Liver (tissue), 9 donors: ENCODE results near the gene PDE12. TPM values are rescaled to one million over a fixed set of nuclear protein-coding genes. Genes with fewer than 3 reads are reported as not detected.

Source experiments
- DNase-seq: peaks from one replicate; pipeline ENCODE4 v3.0.0-alpha.2; 2017; ENCODE audit warnings: low spot score
- H3K27ac ChIP-seq, 2 donors: one replicate each; pipeline ENCODE4 v1.7.0; 2013; ENCODE audit warnings: inconsistent platforms in 2 of 2, low read length in 2 of 2, control low read depth in 1 of 2, low read depth in 1 of 2, mild to moderate bottlenecking in 1 of 2
- H3K27me3 ChIP-seq, 4 donors: one replicate each; pipeline versions ENCODE4 v1.6.1 to v1.7.0; 2013; ENCODE audit warnings: low read length in 3 of 4, inconsistent platforms in 1 of 4, mild to moderate bottlenecking in 1 of 4, moderate library complexity in 1 of 4; ENCODE audit not compliant: control insufficient read depth in 4 of 4, insufficient read depth in 4 of 4
- H3K36me3 ChIP-seq, 4 donors: one replicate each; pipeline versions ENCODE4 v1.6.1 to v1.7.0; 2013; ENCODE audit warnings: low read length in 3 of 4, mild to moderate bottlenecking in 3 of 4, low read depth in 1 of 4, moderate library complexity in 1 of 4; ENCODE audit not compliant: control insufficient read depth in 4 of 4, insufficient read depth in 3 of 4
- H3K4me1 ChIP-seq, 4 donors: one replicate each; pipeline versions ENCODE4 v1.6.1 to v1.7.0; 2013; ENCODE audit warnings: low read length in 3 of 4, mild to moderate bottlenecking in 3 of 4, moderate library complexity in 1 of 4; ENCODE audit not compliant: control insufficient read depth in 4 of 4, insufficient read depth in 4 of 4
- H3K4me3 ChIP-seq, 3 donors: one replicate each; pipeline versions ENCODE4 v1.6.1 to v1.7.0; 2013; ENCODE audit warnings: low read length in 3 of 3, control low read depth in 1 of 3, low read depth in 1 of 3, mild to moderate bottlenecking in 1 of 3
- H3K9ac ChIP-seq, 2 donors: one replicate each; pipeline ENCODE4 v1.7.0; 2013; ENCODE audit warnings: low read length in 2 of 2, mild to moderate bottlenecking in 2 of 2, moderate library complexity in 2 of 2, control low read depth in 1 of 2, low read depth in 1 of 2
- H3K9me3 ChIP-seq, 4 donors: one replicate each; pipeline versions ENCODE4 v1.6.1 to v1.7.0; 2013; ENCODE audit warnings: low read length in 3 of 4; ENCODE audit not compliant: control insufficient read depth in 4 of 4
- ATF3 ChIP-seq: IDR thresholded peaks from 2 replicates; pipeline ENCODE4 v1.6.1; 2016; ENCODE audit warnings: antibody characterized with exemption
- FOXA1 ChIP-seq: IDR thresholded peaks from 2 replicates; pipeline ENCODE4 v1.6.1; 2016; ENCODE audit warnings: antibody characterized with exemption
- GABPA ChIP-seq, 2 donors: IDR thresholded peaks in 1 of 2; conservative IDR thresholded peaks in 1 of 2; 2 replicates each; pipeline ENCODE4 v1.6.1; 2016; ENCODE audit warnings: antibody characterized with exemption in 2 of 2, mild to moderate bottlenecking in 1 of 2, moderate library complexity in 1 of 2
- HNF4A ChIP-seq, 2 donors: conservative IDR thresholded peaks; 2 replicates each; pipeline ENCODE4 v1.6.1; 2016; ENCODE audit warnings: antibody characterized with exemption in 2 of 2, mild to moderate bottlenecking in 2 of 2
- MAX ChIP-seq: IDR thresholded peaks from 2 replicates; pipeline ENCODE4 v1.6.1; 2016; ENCODE audit warnings: antibody characterized with exemption
- NR2F2 ChIP-seq: IDR thresholded peaks from 2 replicates; pipeline ENCODE4 v1.6.1; 2016; ENCODE audit warnings: antibody characterized with exemption
- REST ChIP-seq: IDR thresholded peaks from 2 replicates; pipeline ENCODE4 v1.6.1; 2016; ENCODE audit warnings: antibody characterized with exemption, mild to moderate bottlenecking
- RXRA ChIP-seq, 2 donors: IDR thresholded peaks; 2 replicates each; pipeline ENCODE4 v1.6.1; 2017 to 2018; ENCODE audit warnings: antibody characterized with exemption in 2 of 2, mild to moderate bottlenecking in 1 of 2
- SP1 ChIP-seq: IDR thresholded peaks from 2 replicates; pipeline ENCODE4 v1.6.1; 2018; ENCODE audit warnings: antibody characterized with exemption, mild to moderate bottlenecking
- TAF1 ChIP-seq: conservative IDR thresholded peaks from 2 replicates; pipeline ENCODE4 v1.6.1; 2016; ENCODE audit warnings: antibody characterized with exemption, mild to moderate bottlenecking
- YY1 ChIP-seq: IDR thresholded peaks from 2 replicates; pipeline ENCODE4 v1.6.1; 2016; ENCODE audit warnings: antibody characterized with exemption, mild to moderate bottlenecking
- WGBS: extraction: QIAGEN DNeasy Blood & Tissue Kit; methylation state at CpG from one replicate; pipeline ENCODE4 v1.1.7; 2013; 5-methylcytosine and 5-hydroxymethylcytosine counted together
- polyA plus RNA-seq, 2 donors: library from polyadenylated mRNA; stranded (reverse) in 1 of 2; unstranded in 1 of 2; fragments of 200-250 nt in 1 of 2; fragments of >200 nt in 1 of 2; fragmentation: Nextera tagmentation in 1 of 2; extraction: Ambion mirVana in 1 of 2; gene quantifications; one replicate each; pipeline versions ENCODE4 v1.2.1 to v1.2.3, GENCODE V29; 2013 to 2015
- total RNA-seq, 2 donors: library from RNA; depleted of rRNA; stranded (reverse); fragments of >200 nt; gene quantifications; one replicate each; pipeline ENCODE4 v1.2.3, GENCODE V29; 2014
- donor health status: healthy.
- donor health status: healthy.
- donor health status: healthy.
- donor health status: healthy.
- donor health status: healthy.

Gene PDE12
- total and polyA plus RNA-seq, 4 donors, result 4.8 to 17.8 (median 11.5) TPM

GRCh38 chr3:57544181-57545125, 11.6 kb upstream of the PDE12 start, which contains the start of gene DNAH12:
Gene DNAH12 (minus strand): TSS chr3:57544344. CDS start chr3:57542870, 1,474 bp downstream.
- WGBS, result 10% methylated on average over 20 of the region's 20 CpGs
- Histone ChIP-seq H3K4me3 (peak within 1 kb of the TSS in 1 of 3 donors; percentile 20), H3K9ac (no peak within 1 kb of the TSS), H3K9me3 (no peaks in the 10 kb centered on the region), H3K36me3 (no peaks in the 10 kb centered on the region), H3K4me1 (peaks cover 2 to 11% (median 9%) of the 10 kb centered on the region in 4 donors), H3K27ac (no peak within 1 kb of the TSS), H3K27me3 (no peaks in the 10 kb centered on the region)
- peak; percentile 41 for DNase-seq
- TF ChIP-seq GABPA (IDR thresholded peaks at IDR 0.05 in 1 of 2, conservative IDR thresholded peaks at IDR 0.05 in 1 of 2) (no peak), TAF1 (no peak), SP1 (peak; percentile 13)

- H3K27me3 ChIP-seq, result no peaks in the 10 kb centered on the region
- DNase-seq, result no peak
- no peak for TF ChIP-seq YY1
- TF ChIP-seq HNF4A (conservative IDR thresholded peaks at IDR 0.05), result no peak
- WGBS, result 83% methylated on average over 7 of the region's 7 CpGs
- no peak overlapping the region for H3K27ac ChIP-seq
- H3K9me3 ChIP-seq, result no peaks in the 10 kb centered on the region
- H3K4me3 ChIP-seq, result no peak overlapping the region
- peaks cover 2 to 11% (median 9%) of the 10 kb centered on the region in 4 donors for H3K4me1 ChIP-seq
- no peaks in the 10 kb centered on the region for H3K36me3 ChIP-seq
- H3K9ac ChIP-seq, result no peak overlapping the region
Measured at GRCh38 chr3:57545636-57546268, 10.3 kb upstream of the PDE12 start.

GRCh38 chr3:57546616-57547015, 9.5 kb upstream of the PDE12 start:
- peaks cover 2 to 11% (median 9%) of the 10 kb centered on the region in 4 donors for H3K4me1 ChIP-seq
- peaks cover 0 to 1% (median 0%) of the 10 kb centered on the region in 4 donors for H3K36me3 ChIP-seq
- no peak for TF ChIP-seq RXRA (IDR thresholded peaks at IDR 0.05)
- TF ChIP-seq REST, result no peak
- no peak for TF ChIP-seq MAX
- no peak for TF ChIP-seq SP1
- TF ChIP-seq NR2F2, result no peak
- no peak for TF ChIP-seq TAF1
- TF ChIP-seq ATF3, result no peak
- no peak for TF ChIP-seq YY1
- no peak for TF ChIP-seq FOXA1
- H3K27me3 ChIP-seq, result no peaks in the 10 kb centered on the region
- H3K4me3 ChIP-seq, result no peak overlapping the region
- WGBS, result 94% methylated on average over 1 of the region's 1 CpG
- no peak overlapping the region for H3K9ac ChIP-seq
- no peak overlapping the region for H3K27ac ChIP-seq
- DNase-seq, result no peak
- H3K9me3 ChIP-seq, result no peaks in the 10 kb centered on the region
